ENCODE measurements around the gene KNSTRN. TPM values are rescaled to one million over a fixed set of nuclear protein-coding genes. Genes with fewer than 3 reads are reported as not detected.

The KNSTRN gene
- total and polyA plus RNA-seq, 4 donors, result 3.4 to 28.1 (median 8.9) TPM

DNA sequence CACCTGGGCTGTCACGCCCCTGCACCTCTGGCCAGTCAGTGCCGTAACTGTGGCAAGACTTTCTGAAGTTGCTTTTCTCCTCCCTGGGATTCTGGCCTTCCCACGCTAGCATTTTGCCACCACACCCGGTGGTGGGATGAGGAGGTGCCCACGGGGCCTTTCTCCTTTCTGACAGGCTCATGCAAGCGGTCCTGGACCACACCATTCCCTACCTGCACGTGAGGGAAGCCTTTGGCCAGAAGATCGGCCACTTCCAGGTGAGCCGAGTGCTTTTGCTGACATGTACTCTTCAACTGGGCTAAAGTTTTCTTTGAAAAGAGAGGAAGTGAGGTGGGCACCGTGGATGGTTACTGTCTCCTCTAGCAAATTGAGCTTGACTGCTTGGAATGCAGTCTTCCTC is 32.7 kb downstream of the KNSTRN start:
- no peaks in the 10 kb centered on the region for H3K9me3 ChIP-seq (ENCODE audit: control insufficient read depth in 4 of 4, low read length in 3 of 4)
- H3K36me3 ChIP-seq (ENCODE audit: control insufficient read depth in 4 of 4, insufficient read depth in 3 of 4, low read depth in 1 of 4, low read length in 3 of 4), result peaks cover 13 to 59% (median 38%) of the 10 kb centered on the region in 4 donors
- TF ChIP-seq YY1 (IDR thresholded peaks at IDR 0.05), result no peak
- TF ChIP-seq, protein P1, sequence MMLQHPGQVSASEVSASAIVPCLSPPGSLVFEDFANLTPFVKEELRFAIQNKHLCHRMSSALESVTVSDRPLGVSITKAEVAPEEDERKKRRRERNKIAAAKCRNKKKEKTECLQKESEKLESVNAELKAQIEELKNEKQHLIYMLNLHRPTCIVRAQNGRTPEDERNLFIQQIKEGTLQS (IDR thresholded peaks at IDR 0.05), result no peak
- no peak for TF ChIP-seq JUND (IDR thresholded peaks at IDR 0.05)
- no peak for TF ChIP-seq RAD21 (IDR thresholded peaks at IDR 0.05)
- TF ChIP-seq CTCF (IDR thresholded peaks at IDR 0.05; ENCODE audit: low read depth, low read length, missing input control), result no peak
- no peak overlapping the region for H3K4me3 ChIP-seq (ENCODE audit: low read depth in 1 of 3, low read length in 3 of 3)
- H3K27me3 ChIP-seq (ENCODE audit: control insufficient read depth in 4 of 4, insufficient read depth in 4 of 4, low read length in 3 of 4), result no peaks in the 10 kb centered on the region
- H3K27ac ChIP-seq (ENCODE audit: low read depth in 1 of 2, low read length in 2 of 2), result no peak overlapping the region
- H3K4me1 ChIP-seq (ENCODE audit: control insufficient read depth in 4 of 4, insufficient read depth in 4 of 4, low read length in 3 of 4), result peaks cover 12 to 29% (median 24%) of the 10 kb centered on the region in 4 donors
- 95% methylated on average over 10 of the region's 10 CpGs for WGBS
- no peak overlapping the region for H3K9ac ChIP-seq (ENCODE audit: low read depth in 1 of 2, low read length in 2 of 2)
- no peak for DNase-seq (ENCODE audit: low spot score)

GRCh38 chr15:40416056-40416455 is 33.5 kb downstream of the KNSTRN start:
- 96% methylated on average over 14 of the region's 14 CpGs for WGBS
- Histone ChIP-seq H3K9me3 (ENCODE audit: control insufficient read depth in 4 of 4, low read length in 3 of 4) (no peaks in the 10 kb centered on the region), H3K4me3 (ENCODE audit: low read depth in 1 of 3, low read length in 3 of 3) (no peak overlapping the region), H3K9ac (ENCODE audit: low read depth in 1 of 2, low read length in 2 of 2) (no peak overlapping the region), H3K4me1 (ENCODE audit: control insufficient read depth in 4 of 4, insufficient read depth in 4 of 4, low read length in 3 of 4) (peaks cover 16 to 35% (median 32%) of the 10 kb centered on the region in 4 donors), H3K27me3 (ENCODE audit: control insufficient read depth in 4 of 4, insufficient read depth in 4 of 4, low read length in 3 of 4) (no peaks in the 10 kb centered on the region), H3K36me3 (ENCODE audit: control insufficient read depth in 4 of 4, insufficient read depth in 3 of 4, low read depth in 1 of 4, low read length in 3 of 4) (peaks cover 13 to 50% (median 31%) of the 10 kb centered on the region in 4 donors), H3K27ac (ENCODE audit: low read depth in 1 of 2, low read length in 2 of 2) (no peak overlapping the region)
- TF ChIP-seq RAD21 (IDR thresholded peaks at IDR 0.05), result no peak
- TF ChIP-seq FOXA1 (IDR thresholded peaks at IDR 0.05), result no peak
- TF ChIP-seq RXRA (IDR thresholded peaks at IDR 0.05), result no peak
- TF ChIP-seq JUND (IDR thresholded peaks at IDR 0.05), result no peak
- TF ChIP-seq, protein P2, sequence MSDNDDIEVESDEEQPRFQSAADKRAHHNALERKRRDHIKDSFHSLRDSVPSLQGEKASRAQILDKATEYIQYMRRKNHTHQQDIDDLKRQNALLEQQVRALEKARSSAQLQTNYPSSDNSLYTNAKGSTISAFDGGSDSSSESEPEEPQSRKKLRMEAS (IDR thresholded peaks at IDR 0.05), result no peak
- no peak for TF ChIP-seq CTCF (IDR thresholded peaks at IDR 0.05; ENCODE audit: low read depth, low read length, missing input control)
- TF ChIP-seq SP1 (IDR thresholded peaks at IDR 0.05), result no peak
- TF ChIP-seq, protein P1 (IDR thresholded peaks at IDR 0.05), result no peak
- no peak for TF ChIP-seq REST (IDR thresholded peaks at IDR 0.05)
- no peak for TF ChIP-seq EGR1 (IDR thresholded peaks at IDR 0.05; ENCODE audit: low read depth in 2 of 2)
- no peak for TF ChIP-seq YY1 (IDR thresholded peaks at IDR 0.05)
- TF ChIP-seq TAF1 (conservative IDR thresholded peaks at IDR 0.05), result no peak
- no peak for TF ChIP-seq HNF4A (conservative IDR thresholded peaks at IDR 0.05)
- TF ChIP-seq GABPA (IDR thresholded peaks at IDR 0.05 in 1 of 2, conservative IDR thresholded peaks at IDR 0.05 in 1 of 2), result no peak
- TF ChIP-seq NR2F2 (IDR thresholded peaks at IDR 0.05), result no peak
- TF ChIP-seq, protein P3, sequence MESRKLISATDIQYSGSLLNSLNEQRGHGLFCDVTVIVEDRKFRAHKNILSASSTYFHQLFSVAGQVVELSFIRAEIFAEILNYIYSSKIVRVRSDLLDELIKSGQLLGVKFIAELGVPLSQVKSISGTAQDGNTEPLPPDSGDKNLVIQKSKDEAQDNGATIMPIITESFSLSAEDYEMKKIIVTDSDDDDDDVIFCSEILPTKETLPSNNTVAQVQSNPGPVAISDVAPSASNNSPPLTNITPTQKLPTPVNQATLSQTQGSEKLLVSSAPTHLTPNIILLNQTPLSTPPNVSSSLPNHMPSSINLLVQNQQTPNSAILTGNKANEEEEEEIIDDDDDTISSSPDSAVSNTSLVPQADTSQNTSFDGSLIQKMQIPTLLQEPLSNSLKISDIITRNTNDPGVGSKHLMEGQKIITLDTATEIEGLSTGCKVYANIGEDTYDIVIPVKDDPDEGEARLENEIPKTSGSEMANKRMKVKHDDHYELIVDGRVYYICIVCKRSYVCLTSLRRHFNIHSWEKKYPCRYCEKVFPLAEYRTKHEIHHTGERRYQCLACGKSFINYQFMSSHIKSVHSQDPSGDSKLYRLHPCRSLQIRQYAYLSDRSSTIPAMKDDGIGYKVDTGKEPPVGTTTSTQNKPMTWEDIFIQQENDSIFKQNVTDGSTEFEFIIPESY (IDR thresholded peaks at IDR 0.05), result no peak
- TF ChIP-seq HNF4G (IDR thresholded peaks at IDR 0.05), result no peak
- TF ChIP-seq FOXA2 (IDR thresholded peaks at IDR 0.05), result no peak
- DNase-seq (ENCODE audit: low spot score), result no peak

Data from liver (tissue), 9 donors.